GM19328 (cell line): Measurements from ENCODE around the gene LEMD1.

Experiments
- ATAC-seq: cut with Tn5 transposase; IDR thresholded peaks from one replicate; pipeline ENCODE4 v1.9.1; 2021; ENCODE audit warnings: mild to moderate bottlenecking, moderate library complexity; ENCODE audit not compliant: unreplicated experiment

Gene LEMD1

GRCh38 chr1:205337481-205337880 lies 84.4 kb downstream of the LEMD1 start:
- no peak for ATAC-seq

- ATAC-seq, result no peak
Measured at GRCh38 chr1:205335692-205336091, 86.2 kb downstream of the LEMD1 start.

- no peak for ATAC-seq
Measured at GRCh38 chr1:205332015-205332791, 89.7 kb downstream of the LEMD1 start.
